GM12801 (cell line): Measurements from ENCODE around the gene EPHB1.

ENCODE experiments used
- CTCF ChIP-seq: IDR thresholded peaks from one replicate; pipeline ENCODE4 v1.5.1; 2011; ENCODE audit warnings: control low read depth; ENCODE audit not compliant: insufficient read length; ENCODE audit errors: extremely low read depth

EPHB1 gene

DNA sequence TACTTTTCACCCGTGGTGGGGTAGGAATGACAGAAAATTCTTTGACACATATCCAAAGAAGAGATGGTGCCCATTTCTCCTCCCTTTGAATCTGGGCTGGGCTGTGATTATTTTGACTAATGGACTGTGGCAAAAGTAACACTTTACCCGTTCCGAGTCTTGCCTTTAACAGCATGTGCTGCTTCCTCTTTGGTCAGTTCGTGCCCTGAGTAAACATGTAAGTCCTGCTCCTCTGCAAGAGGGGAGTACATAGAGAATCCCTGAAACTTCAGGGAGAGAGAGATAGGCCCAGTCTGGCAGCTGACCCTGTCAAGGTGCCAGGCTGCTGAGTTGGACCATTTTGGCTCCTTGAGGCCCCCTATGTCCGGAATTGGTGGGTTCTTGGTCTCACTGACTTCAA, 243.1 kb downstream of the EPHB1 start:
- TF ChIP-seq CTCF, result no peak

DNA sequence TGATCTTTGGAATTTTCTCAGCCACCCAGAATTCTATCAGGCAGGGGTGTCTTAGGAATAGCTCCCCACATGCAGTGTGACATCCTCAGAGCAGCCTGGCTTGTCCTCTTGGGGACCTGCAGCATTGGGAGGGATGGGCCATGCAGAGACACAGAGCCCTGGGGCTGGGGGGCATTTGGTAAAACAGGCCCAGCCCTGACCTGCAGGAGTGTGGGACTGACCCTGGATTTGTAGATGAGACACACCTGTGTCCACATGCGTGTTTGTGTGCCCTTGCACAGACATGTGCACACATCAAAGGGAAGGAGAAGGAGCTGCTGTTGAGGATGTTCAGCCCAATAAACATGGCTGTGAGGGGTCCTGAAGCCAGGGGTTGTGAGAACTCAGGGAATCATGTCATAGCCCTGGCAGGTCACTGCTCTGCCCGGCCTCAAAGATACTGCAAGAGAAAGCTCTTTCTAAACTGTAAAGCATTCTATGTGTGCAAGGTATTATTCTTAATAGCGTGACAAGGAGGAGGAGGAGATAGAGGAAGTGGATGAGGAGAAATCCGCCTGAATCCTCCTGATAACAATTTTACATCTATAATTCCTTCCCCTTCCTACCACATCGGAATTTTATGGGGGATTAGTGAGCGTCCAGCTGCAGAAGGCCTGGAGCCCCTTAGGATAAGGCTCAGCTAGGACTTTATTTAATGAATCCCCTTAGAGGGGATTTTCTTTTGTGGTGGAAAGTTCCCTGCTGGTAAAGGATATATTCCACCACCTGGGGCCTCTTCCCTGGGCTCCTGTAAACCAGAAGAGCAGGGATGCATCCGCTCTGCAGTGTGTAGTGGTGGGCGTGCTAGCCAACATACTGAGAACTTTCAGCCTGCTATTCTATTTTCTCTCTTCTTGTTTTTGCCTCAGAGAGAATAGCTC, 245.5 kb downstream of the EPHB1 start:
- no peak for TF ChIP-seq CTCF

DNA sequence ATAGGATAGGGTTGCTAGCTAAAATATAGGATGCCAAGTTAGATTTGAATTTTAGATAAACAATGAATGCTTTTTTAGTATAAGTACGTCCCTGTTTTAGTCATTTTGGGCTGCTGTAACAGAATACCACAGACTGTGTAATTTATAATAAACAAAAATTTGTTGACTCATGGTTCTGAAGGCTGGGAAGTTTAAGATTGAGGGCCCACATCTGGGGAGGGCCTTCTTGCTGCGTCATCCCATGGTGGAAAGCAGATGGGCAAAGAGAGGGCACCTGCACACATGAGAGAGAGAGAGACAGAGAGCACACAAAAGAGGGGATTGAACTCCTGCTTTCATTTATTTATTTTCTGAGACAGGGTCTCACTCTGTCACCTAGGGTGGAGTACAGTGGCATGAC, 246.5 kb downstream of the EPHB1 start:
- no peak for TF ChIP-seq CTCF

- no peak for TF ChIP-seq CTCF
Measured at GRCh38 chr3:135047061-135047460, 252.0 kb downstream of the EPHB1 start.

DNA sequence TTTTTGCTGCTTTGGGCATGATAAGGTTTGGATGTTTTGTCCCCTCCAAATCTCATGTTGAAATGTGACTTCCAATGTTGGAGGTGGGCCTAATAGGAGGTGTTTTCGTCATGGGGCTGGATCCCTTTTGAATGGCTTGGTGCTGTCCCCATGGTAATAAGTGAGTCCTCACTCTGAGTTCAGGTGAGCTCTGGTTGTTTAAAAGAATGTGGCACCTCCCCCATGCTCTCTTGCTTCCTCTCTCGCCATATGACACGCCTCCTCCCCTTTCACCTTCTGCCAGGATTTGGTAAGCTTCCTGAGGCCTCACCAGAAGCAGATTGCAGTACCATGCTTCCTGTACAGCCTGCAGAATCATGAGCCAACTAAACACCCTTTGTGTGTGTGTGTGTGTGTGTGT, 255.5 kb downstream of the EPHB1 start:
- no peak for TF ChIP-seq CTCF

- no peak for TF ChIP-seq CTCF
Measured at GRCh38 chr3:135051409-135051973, 256.4 kb downstream of the EPHB1 start.

- TF ChIP-seq CTCF, result no peak
Measured at GRCh38 chr3:135055449-135055848, 260.4 kb downstream of the EPHB1 start.
